Naive B cell (primary cell): ENCODE results near the gene DDX47. TPM values are rescaled to one million over a fixed set of nuclear protein-coding genes. Genes with fewer than 3 reads are reported as not detected.

Experiments used
- ATAC-seq, 2 donors: fragments of 150-1000 bp; cut with Tn5 transposase; 2 replicates each; pipeline ENCODE4 v1.10.0; 2021; ENCODE audit warnings: low read depth in 2 of 2, mild to moderate bottlenecking in 2 of 2, moderate library complexity in 2 of 2
- DNase-seq: peaks from one replicate; pipeline ENCODE4 v3.0.0; 2022
- H3K27ac Mint-ChIP-seq, 6 donors: one replicate each; pipeline ENCODE4 v1.8.0; 2020 to 2022; ENCODE audit warnings: mild to moderate bottlenecking in 6 of 6, mixed read lengths in 6 of 6, moderate library complexity in 5 of 6, inconsistent platforms in 2 of 6
- H3K27me3 Mint-ChIP-seq, 3 donors: one replicate each; pipeline ENCODE4 v1.8.0; 2021 to 2022; ENCODE audit warnings: mixed read lengths in 3 of 3, mild to moderate bottlenecking in 1 of 3
- H3K36me3 Mint-ChIP-seq, 2 donors: one replicate each; pipeline ENCODE4 v1.8.0; 2020 to 2022; ENCODE audit warnings: mixed read lengths in 2 of 2, inconsistent platforms in 1 of 2, mild to moderate bottlenecking in 1 of 2
- H3K4me1 Mint-ChIP-seq, 3 donors: one replicate each; pipeline ENCODE4 v1.8.0; 2020 to 2022; ENCODE audit warnings: mixed read lengths in 3 of 3, inconsistent platforms in 1 of 3, mild to moderate bottlenecking in 1 of 3, moderate library complexity in 1 of 3
- H3K4me3 Mint-ChIP-seq, 8 donors: one replicate each; pipeline ENCODE4 v1.8.0; 2020 to 2022; ENCODE audit warnings: mild to moderate bottlenecking in 8 of 8, mixed read lengths in 8 of 8, moderate library complexity in 8 of 8, inconsistent platforms in 2 of 8
- H3K9me3 Mint-ChIP-seq, 7 donors: one replicate each; pipeline ENCODE4 v1.8.0; 2020 to 2022; ENCODE audit warnings: mixed read lengths in 7 of 7, mild to moderate bottlenecking in 5 of 7, inconsistent platforms in 2 of 7, moderate library complexity in 1 of 7
- polyA plus RNA-seq, 6 donors: library from polyadenylated mRNA; unstranded; fragments of 300-500 nt; fragmentation: Illumina TruSeq; gene quantifications; one replicate each; pipeline ENCODE4 v1.2.3, GENCODE V29; 2021; ENCODE audit warnings: low read depth in 6 of 6

The DDX47 gene
- polyA plus RNA-seq, 6 donors from 2014 or later = 52.0 to 98.1 (median 78.2) TPM

GRCh38 chr12:12788131-12788530, 25.0 kb upstream of the DDX47 start:
- Mint-ChIP-seq H3K4me1 (peaks cover 0 to 21% (median 11%) of the 10 kb centered on the region in 3 donors), H3K36me3 (no peaks in the 10 kb centered on the region), H3K27ac (peak overlapping the region in 4 of 6 donors; percentile 24 to 90 (median 83)), H3K4me3 (peak overlapping the region in 7 of 8 donors; percentile 83 to 94 (median 88)), H3K9me3 (no peaks in the 10 kb centered on the region), H3K27me3 (no peaks in the 10 kb centered on the region)
- DNase-seq (no peak), ATAC-seq (no peak)

- peak; percentile 67 for DNase-seq
- Mint-ChIP-seq H3K27ac (peak overlapping the region; percentile 47 to 96 (median 86)), H3K36me3 (no peaks in the 10 kb centered on the region), H3K27me3 (no peaks in the 10 kb centered on the region), H3K4me3 (peak overlapping the region; percentile 65 to 94 (median 87)), H3K4me1 (peaks cover 0 to 21% (median 11%) of the 10 kb centered on the region in 3 donors), H3K9me3 (no peaks in the 10 kb centered on the region)
- peak; percentile 75 to 77 for ATAC-seq
Observed at GRCh38 chr12:12788675-12789368, 24.3 kb upstream of the DDX47 start.

- no peaks in the 10 kb centered on the region for H3K27me3 Mint-ChIP-seq
- H3K4me1 Mint-ChIP-seq = peaks cover 0 to 21% (median 11%) of the 10 kb centered on the region in 3 donors
- no peak overlapping the region for H3K27ac Mint-ChIP-seq
- DNase-seq (no peak), ATAC-seq (no peak)
- H3K9me3 Mint-ChIP-seq = no peaks in the 10 kb centered on the region
- H3K36me3 Mint-ChIP-seq = no peaks in the 10 kb centered on the region
- no peak overlapping the region for H3K4me3 Mint-ChIP-seq
Observed at GRCh38 chr12:12790956-12791355, 22.2 kb upstream of the DDX47 start.

GRCh38 chr12:12791756-12792369, 21.3 kb upstream of the DDX47 start:
- Mint-ChIP-seq H3K27me3 (no peaks in the 10 kb centered on the region), H3K4me3 (no peak overlapping the region), H3K9me3 (no peaks in the 10 kb centered on the region), H3K36me3 (no peaks in the 10 kb centered on the region), H3K27ac (peak overlapping the region in 1 of 6 donors; percentile 40), H3K4me1 (peaks cover 0 to 18% (median 11%) of the 10 kb centered on the region in 3 donors)
- no peak for DNase-seq
- no peak for ATAC-seq

- H3K27me3 Mint-ChIP-seq = no peaks in the 10 kb centered on the region
- H3K4me3 Mint-ChIP-seq = no peak overlapping the region
- H3K36me3 Mint-ChIP-seq = no peaks in the 10 kb centered on the region
- DNase-seq (no peak), ATAC-seq (no peak)
- peaks cover 1 to 16% (median 11%) of the 10 kb centered on the region in 3 donors for H3K4me1 Mint-ChIP-seq
- no peaks in the 10 kb centered on the region for H3K9me3 Mint-ChIP-seq
- peak overlapping the region in 1 of 6 donors; percentile 40 for H3K27ac Mint-ChIP-seq
Observed at GRCh38 chr12:12792421-12792820, 20.7 kb upstream of the DDX47 start.

- ATAC-seq = no peak
- Mint-ChIP-seq H3K27me3 (no peaks in the 10 kb centered on the region), H3K4me3 (no peak overlapping the region), H3K9me3 (no peaks in the 10 kb centered on the region), H3K36me3 (no peaks in the 10 kb centered on the region), H3K27ac (no peak overlapping the region), H3K4me1 (peaks cover 0 to 4% (median 0%) of the 10 kb centered on the region in 3 donors)
- DNase-seq = no peak
Observed at GRCh38 chr12:12794686-12795085, 18.5 kb upstream of the DDX47 start.

- no peaks in the 10 kb centered on the region for H3K9me3 Mint-ChIP-seq
- DNase-seq (no peak), ATAC-seq (no peak)
- H3K36me3 Mint-ChIP-seq = no peaks in the 10 kb centered on the region
- H3K27me3 Mint-ChIP-seq = no peaks in the 10 kb centered on the region
- peaks cover 0 to 4% (median 0%) of the 10 kb centered on the region in 3 donors for H3K4me1 Mint-ChIP-seq
- no peak overlapping the region for H3K4me3 Mint-ChIP-seq
- no peak overlapping the region for H3K27ac Mint-ChIP-seq
Observed at GRCh38 chr12:12796171-12796570, 17.0 kb upstream of the DDX47 start.

GRCh38 chr12:12796928-12797793, 16.0 kb upstream of the DDX47 start:
- Mint-ChIP-seq H3K4me3 (no peak overlapping the region), H3K27me3 (no peaks in the 10 kb centered on the region), H3K27ac (peak overlapping the region in 3 of 6 donors; percentile 1 to 48 (median 10)), H3K36me3 (no peaks in the 10 kb centered on the region), H3K4me1 (peaks cover 2 to 5% (median 3%) of the 10 kb centered on the region in 3 donors), H3K9me3 (no peaks in the 10 kb centered on the region)
- ATAC-seq (no peak), DNase-seq (no peak)

- Mint-ChIP-seq H3K27ac (peak overlapping the region in 3 of 6 donors; percentile 5 to 64 (median 15)), H3K4me1 (peaks cover 5 to 9% (median 9%) of the 10 kb centered on the region in 3 donors), H3K9me3 (no peaks in the 10 kb centered on the region)
Observed at GRCh38 chr12:12797794-12798152, 15.4 kb upstream of the DDX47 start.

GRCh38 chr12:12798480-12798879, 14.7 kb upstream of the DDX47 start:
- no peaks in the 10 kb centered on the region for H3K27me3 Mint-ChIP-seq
- ATAC-seq (no peak), DNase-seq (no peak)
- H3K9me3 Mint-ChIP-seq = no peaks in the 10 kb centered on the region
- H3K27ac Mint-ChIP-seq = no peak overlapping the region
- H3K4me3 Mint-ChIP-seq = no peak overlapping the region
- no peaks in the 10 kb centered on the region for H3K36me3 Mint-ChIP-seq
- peaks cover 9 to 16% (median 14%) of the 10 kb centered on the region in 3 donors for H3K4me1 Mint-ChIP-seq

More at GRCh38 chr12:12797794-12798152, 15.4 kb upstream of the DDX47 start:
- ATAC-seq = no peak
- H3K27me3 Mint-ChIP-seq = no peaks in the 10 kb centered on the region
- DNase-seq = no peak
- H3K36me3 Mint-ChIP-seq = no peaks in the 10 kb centered on the region
- no peak overlapping the region for H3K4me3 Mint-ChIP-seq

GRCh38 chr12:12799163-12799920, 13.8 kb upstream of the DDX47 start:
- Mint-ChIP-seq H3K9me3 (no peaks in the 10 kb centered on the region), H3K27me3 (no peaks in the 10 kb centered on the region), H3K36me3 (no peaks in the 10 kb centered on the region), H3K4me1 (peaks cover 9 to 17% (median 14%) of the 10 kb centered on the region in 3 donors), H3K4me3 (peak overlapping the region in 1 of 8 donors; percentile 1), H3K27ac (peak overlapping the region in 2 of 6 donors; percentile 49 to 81)
- DNase-seq (no peak), ATAC-seq (no peak)

- Mint-ChIP-seq H3K36me3 (no peaks in the 10 kb centered on the region), H3K27ac (peak overlapping the region in 2 of 6 donors; percentile 55 to 69), H3K9me3 (no peaks in the 10 kb centered on the region), H3K4me1 (peaks cover 17 to 18% (median 18%) of the 10 kb centered on the region in 3 donors), H3K27me3 (no peaks in the 10 kb centered on the region), H3K4me3 (no peak overlapping the region)
- DNase-seq (no peak), ATAC-seq (no peak)
Observed at GRCh38 chr12:12800406-12801180, 12.6 kb upstream of the DDX47 start.
